Upper lobe of right lung (tissue), 1 donor: ENCODE measurements around the gene FAM110A. TPM values are rescaled to one million over a fixed set of nuclear protein-coding genes. Genes with fewer than 3 reads are reported as not detected.

ENCODE experiments used
- ATAC-seq: fragments of 200-7000 bp; cut with Tn5 transposase; one replicate; pipeline ENCODE4 v1.9.1; 2020; ENCODE audit warnings: mild to moderate bottlenecking, moderate library complexity
- DNase-seq: peaks from one replicate; pipeline ENCODE4 v3.0.0-alpha.2; 2020
- H3K27ac ChIP-seq: fragments of 200-600 bp; one replicate; pipeline ENCODE4 v1.8.0; 2022
- H3K27me3 ChIP-seq: fragments of 200-600 bp; one replicate; pipeline ENCODE4 v1.8.0; 2022; ENCODE audit warnings: mild to moderate bottlenecking
- H3K36me3 ChIP-seq: fragments of 200-600 bp; one replicate; pipeline ENCODE4 v1.8.0; 2022
- H3K4me1 ChIP-seq: fragments of 200-600 bp; one replicate; pipeline ENCODE4 v1.8.0; 2022
- H3K4me3 ChIP-seq: fragments of 200-600 bp; one replicate; pipeline ENCODE4 v1.8.0; 2022; ENCODE audit warnings: mild to moderate bottlenecking
- H3K9me3 ChIP-seq: fragments of 200-600 bp; one replicate; pipeline ENCODE4 v1.8.0; 2022
- intact Hi-C: fragments of 100-400 bp; cut with DNase I; formaldehyde crosslinking; loops from one replicate; pipeline ENCODE4 v1.11.0; 2022
- total RNA-seq: library from RNA; stranded (reverse); fragmentation: NEBNext Ultra II Directional; extraction: Animal tissue kit (Norgen Biotek cat#: 25700); gene quantifications from one replicate; pipeline ENCODE4 v1.2.1, GENCODE V29; 2021
- TF ChIP-seq, protein P1 (sequence below): fragments of 200-600 bp; IDR thresholded peaks from one replicate; pipeline ENCODE4 v1.8.0; 2022; ENCODE audit warnings: antibody characterized with exemption
- donor health status: DM: no; HTN: yes; CAD: no; lungs with severe emphysema.

Gene FAM110A
- total RNA-seq, 1 donor from 2014 or later, result 16.8 TPM

GRCh38 chr20:815914-816606 lies 17.5 kb upstream of the FAM110A start:
- TF ChIP-seq, protein P1, sequence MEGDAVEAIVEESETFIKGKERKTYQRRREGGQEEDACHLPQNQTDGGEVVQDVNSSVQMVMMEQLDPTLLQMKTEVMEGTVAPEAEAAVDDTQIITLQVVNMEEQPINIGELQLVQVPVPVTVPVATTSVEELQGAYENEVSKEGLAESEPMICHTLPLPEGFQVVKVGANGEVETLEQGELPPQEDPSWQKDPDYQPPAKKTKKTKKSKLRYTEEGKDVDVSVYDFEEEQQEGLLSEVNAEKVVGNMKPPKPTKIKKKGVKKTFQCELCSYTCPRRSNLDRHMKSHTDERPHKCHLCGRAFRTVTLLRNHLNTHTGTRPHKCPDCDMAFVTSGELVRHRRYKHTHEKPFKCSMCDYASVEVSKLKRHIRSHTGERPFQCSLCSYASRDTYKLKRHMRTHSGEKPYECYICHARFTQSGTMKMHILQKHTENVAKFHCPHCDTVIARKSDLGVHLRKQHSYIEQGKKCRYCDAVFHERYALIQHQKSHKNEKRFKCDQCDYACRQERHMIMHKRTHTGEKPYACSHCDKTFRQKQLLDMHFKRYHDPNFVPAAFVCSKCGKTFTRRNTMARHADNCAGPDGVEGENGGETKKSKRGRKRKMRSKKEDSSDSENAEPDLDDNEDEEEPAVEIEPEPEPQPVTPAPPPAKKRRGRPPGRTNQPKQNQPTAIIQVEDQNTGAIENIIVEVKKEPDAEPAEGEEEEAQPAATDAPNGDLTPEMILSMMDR, result peak; percentile 100
- no peaks in the 10 kb centered on the region for H3K4me1 ChIP-seq
- intact Hi-C loops, result loop anchor here (5.0 kb wide), 1 partner anchor 141 kb away; no protein-coding TSS in a partner anchor
- H3K36me3 ChIP-seq, result no peaks in the 10 kb centered on the region
- H3K4me3 ChIP-seq, result no peak overlapping the region
- ATAC-seq (peak; percentile 85), DNase-seq (peak; percentile 76)
- H3K27me3 ChIP-seq, result peaks cover 4% of the 10 kb centered on the region
- H3K9me3 ChIP-seq, result no peaks in the 10 kb centered on the region
- no peak overlapping the region for H3K27ac ChIP-seq

DNA sequence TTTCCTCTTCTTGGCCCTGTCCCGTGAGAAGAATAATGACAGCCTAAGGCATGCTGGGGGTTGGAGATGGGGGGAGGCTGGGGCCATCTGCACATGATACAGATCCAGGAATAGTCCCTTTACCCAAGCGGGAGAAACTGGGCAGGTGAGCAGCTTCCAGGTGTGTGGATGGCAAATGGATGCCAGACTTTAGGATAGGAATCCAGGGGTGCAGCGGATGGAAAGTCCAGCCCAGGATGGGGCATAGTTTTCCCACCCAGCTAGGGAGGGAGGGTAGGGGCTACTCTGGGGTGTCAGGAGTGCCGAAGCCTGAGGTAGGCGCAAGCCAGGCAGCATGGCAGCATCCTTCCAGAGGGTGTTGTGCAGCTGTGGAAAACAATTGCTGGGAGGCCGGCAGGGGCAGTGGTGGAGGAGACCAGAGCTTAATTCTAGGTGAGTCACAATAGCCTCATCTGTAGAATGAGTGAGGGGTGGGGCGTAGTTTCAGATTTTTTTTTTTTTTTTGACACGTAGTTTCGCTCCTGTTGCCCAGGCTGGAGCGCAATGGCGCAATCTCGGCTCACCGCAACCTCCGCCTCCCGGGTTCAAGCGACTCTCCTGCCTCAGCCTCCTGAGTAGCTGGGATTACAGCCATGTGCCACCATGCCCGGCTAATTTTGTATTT lies 15.4 kb upstream of the FAM110A start:
- Histone ChIP-seq H3K27ac (no peak overlapping the region), H3K4me1 (no peaks in the 10 kb centered on the region), H3K4me3 (no peak overlapping the region), H3K9me3 (no peaks in the 10 kb centered on the region), H3K27me3 (no peaks in the 10 kb centered on the region), H3K36me3 (no peaks in the 10 kb centered on the region)
- TF ChIP-seq, protein P1, result no peak
- intact Hi-C loops, result loop anchor here (5.0 kb wide), 1 partner anchor 139 kb away; no protein-coding TSS in a partner anchor
- ATAC-seq (no peak), DNase-seq (no peak)

DNA sequence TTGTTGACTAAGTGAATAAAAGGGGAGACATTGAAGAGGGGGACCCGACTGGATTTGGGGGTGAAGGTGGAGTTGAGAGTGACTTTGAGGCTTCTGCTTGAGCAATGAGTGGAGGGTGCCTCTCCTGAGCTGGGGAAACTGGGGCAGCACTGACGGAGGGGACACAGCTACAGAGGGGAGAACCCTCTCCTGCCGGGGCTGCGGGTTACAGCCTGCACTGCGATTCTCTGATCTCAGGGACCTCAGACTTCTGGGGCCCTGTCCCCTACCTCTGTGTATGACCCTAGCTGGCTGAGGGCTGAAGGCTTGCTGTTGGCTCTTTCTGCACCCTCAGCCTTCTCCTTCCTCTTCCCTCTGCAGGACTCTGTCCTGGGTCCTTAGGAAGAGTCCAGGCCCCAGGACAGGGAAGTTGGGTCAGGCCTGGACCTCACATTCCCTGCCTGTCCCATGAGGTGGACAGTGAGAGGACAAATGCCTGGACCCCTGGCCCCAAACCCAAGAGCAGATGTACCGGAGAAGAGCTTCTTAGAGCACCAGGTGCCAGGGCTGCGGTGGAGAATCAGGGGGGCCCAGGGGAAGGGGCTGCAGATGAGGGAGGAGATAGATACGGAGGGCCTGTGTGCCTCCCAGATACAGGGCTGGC lies 13.7 kb upstream of the FAM110A start:
- no peaks in the 10 kb centered on the region for H3K27me3 ChIP-seq

GRCh38 chr20:820323-820953 lies 13.1 kb upstream of the FAM110A start:
- no peaks in the 10 kb centered on the region for H3K4me1 ChIP-seq
- no peaks in the 10 kb centered on the region for H3K9me3 ChIP-seq
- no peaks in the 10 kb centered on the region for H3K36me3 ChIP-seq
- H3K27me3 ChIP-seq, result no peaks in the 10 kb centered on the region
- DNase-seq (peak; percentile 28), ATAC-seq (no peak)
- intact Hi-C loops, result no loop called here
- TF ChIP-seq, protein P1, result no peak
- H3K4me3 ChIP-seq, result no peak overlapping the region
- H3K27ac ChIP-seq, result no peak overlapping the region

More for the DNA sequence above, 13.7 kb upstream of the FAM110A start:
- intact Hi-C loops, result loop anchor here (5.0 kb wide), 1 partner anchor 138 kb away; no protein-coding TSS in a partner anchor
- Histone ChIP-seq H3K36me3 (no peaks in the 10 kb centered on the region), H3K27ac (no peak overlapping the region), H3K4me3 (no peak overlapping the region), H3K4me1 (no peaks in the 10 kb centered on the region), H3K9me3 (no peaks in the 10 kb centered on the region)
- TF ChIP-seq, protein P1, result no peak
- ATAC-seq (no peak), DNase-seq (no peak)

GRCh38 chr20:821046-821730 lies 12.3 kb upstream of the FAM110A start:
- DNase-seq (peak; percentile 47), ATAC-seq (no peak)
- H3K9me3 ChIP-seq, result no peaks in the 10 kb centered on the region
- intact Hi-C loops, result no loop called here
- TF ChIP-seq, protein P1, result no peak
- no peak overlapping the region for H3K4me3 ChIP-seq
- H3K27ac ChIP-seq, result no peak overlapping the region
- no peaks in the 10 kb centered on the region for H3K4me1 ChIP-seq
- H3K36me3 ChIP-seq, result no peaks in the 10 kb centered on the region
- H3K27me3 ChIP-seq, result no peaks in the 10 kb centered on the region
